SK-N-DZ (cell line): ENCODE measurements around the gene CBLN3.

Experiments used
- DNase-seq: peaks from one replicate; pipeline ENCODE4 v3.0.0-alpha.2; 2015; ENCODE audit warnings: low spot score

The CBLN3 gene

DNA sequence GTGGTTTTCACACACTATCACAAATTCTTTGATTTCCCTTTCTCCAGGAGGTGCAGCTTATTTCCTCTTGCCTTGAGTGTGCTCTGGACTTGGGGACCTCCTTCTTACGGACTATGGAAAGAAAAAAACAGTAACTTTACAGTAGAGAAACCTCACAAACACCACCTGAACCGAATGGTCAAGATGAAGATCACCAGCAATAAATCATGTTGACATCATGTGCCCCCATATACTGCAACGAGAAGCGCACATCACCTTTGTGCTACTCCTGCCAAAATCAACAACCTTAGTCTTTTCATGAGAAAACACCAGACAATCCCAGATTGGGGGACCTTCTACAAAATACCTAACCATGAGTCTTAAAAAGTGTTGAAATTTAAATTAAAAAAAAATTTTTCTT, 43.9 kb downstream of the CBLN3 start:
- DNase-seq, result no peak

DNA sequence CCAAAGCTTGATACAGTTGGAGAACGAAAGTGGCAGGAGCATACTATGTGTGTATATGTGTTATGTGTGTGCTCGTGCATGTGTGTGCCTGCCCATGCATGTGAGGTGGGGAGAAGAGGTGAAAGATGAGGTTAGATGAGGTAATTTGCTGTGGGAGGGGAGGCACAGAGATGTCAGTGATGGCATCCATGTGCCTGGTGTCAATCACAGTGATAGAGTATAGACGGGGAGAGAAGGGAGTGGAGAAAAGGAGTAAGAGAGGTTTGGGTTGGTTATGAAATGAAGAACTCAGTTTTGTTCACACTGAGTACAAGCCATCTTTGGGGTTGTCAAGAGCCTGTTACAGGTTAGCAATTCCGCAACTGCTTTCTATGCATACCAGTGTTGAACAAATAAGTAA, 45.3 kb downstream of the CBLN3 start:
- DNase-seq, result no peak

GRCh38 chr14:24382064-24382371, 47.5 kb downstream of the CBLN3 start:
- no peak for DNase-seq

DNA sequence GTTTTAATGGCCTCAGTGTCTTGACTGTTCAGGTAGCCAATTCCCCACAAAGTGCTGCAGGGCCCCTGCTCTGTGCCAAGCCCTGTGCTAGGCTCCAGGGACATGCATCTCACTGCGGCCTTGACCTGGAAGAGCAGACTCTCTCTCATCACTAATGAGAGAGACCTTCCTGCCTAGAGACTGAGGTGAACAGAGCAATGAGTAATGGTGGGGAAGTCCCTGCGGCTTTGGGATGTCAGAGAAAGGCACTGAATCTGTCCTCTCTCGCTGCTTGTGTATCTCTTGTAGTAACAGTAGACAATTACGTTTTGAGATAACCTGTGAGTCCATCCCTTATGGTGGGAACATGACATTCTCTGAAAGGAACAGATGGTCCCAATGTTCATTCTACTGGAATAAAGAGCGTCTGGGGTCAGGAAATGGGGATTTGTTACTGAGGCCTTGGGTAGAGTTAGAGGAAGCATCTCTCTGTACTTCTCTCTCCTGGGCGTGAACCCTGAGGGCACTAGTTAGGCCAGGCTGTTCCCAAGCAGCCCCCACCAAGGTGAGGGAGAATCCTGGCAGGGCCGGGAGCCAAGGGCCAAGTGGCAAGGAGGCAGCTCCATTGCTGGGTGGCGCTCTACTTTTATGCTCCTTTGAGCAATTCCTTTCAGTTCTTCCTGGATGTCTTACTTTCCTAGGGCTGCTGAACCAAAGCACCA, 48.0 kb downstream of the CBLN3 start:
- DNase-seq, result no peak

- no peak for DNase-seq
Observed at GRCh38 chr14:24379907-24380730, 49.3 kb downstream of the CBLN3 start.

GRCh38 chr14:24378981-24379906, 50.2 kb downstream of the CBLN3 start:
- DNase-seq, result no peak

- DNase-seq, result no peak
Observed at GRCh38 chr14:24378327-24378726, 51.1 kb downstream of the CBLN3 start.

- DNase-seq, result no peak
Observed at GRCh38 chr14:24377657-24378056, 51.8 kb downstream of the CBLN3 start.

- no peak for DNase-seq
Observed at GRCh38 chr14:24377126-24377525, 52.3 kb downstream of the CBLN3 start.
